ENCODE results near the gene PAPPA.

GRCh38 chr9:116355153-116355921, 201.7 kb downstream of the PAPPA start:
- TF ChIP-seq POLR2AphosphoS5 (IDR thresholded peaks at IDR 0.05; ENCODE audit: borderline replicate concordance, low read depth, low read length) (no peak), EZH2 (IDR thresholded peaks at IDR 0.05) (no peak)
